Esophagus (tissue), 2 donors: ENCODE data around the gene SECISBP2L. TPM values are rescaled to one million over a fixed set of nuclear protein-coding genes. Genes with fewer than 3 reads are reported as not detected.

ENCODE experiments used
- H3K27ac ChIP-seq, 2 donors: one replicate each; pipeline ENCODE4 v1.5.1; 2013; ENCODE audit warnings: low read depth in 2 of 2, mild to moderate bottlenecking in 2 of 2, inconsistent platforms in 1 of 2, low read length in 1 of 2, moderate library complexity in 1 of 2
- H3K27me3 ChIP-seq, 2 donors: one replicate each; pipeline ENCODE4 v1.6.1; 2013; ENCODE audit warnings: low read length in 2 of 2, control low read depth in 1 of 2, mild to moderate bottlenecking in 1 of 2; ENCODE audit not compliant: insufficient read depth in 2 of 2, control insufficient read depth in 1 of 2
- H3K36me3 ChIP-seq, 2 donors: one replicate each; pipeline ENCODE4 v1.6.1; 2013; ENCODE audit warnings: low read length in 1 of 2; ENCODE audit not compliant: control insufficient read depth in 2 of 2, insufficient read depth in 2 of 2
- H3K4me1 ChIP-seq, 2 donors: one replicate each; pipeline ENCODE4 v1.6.1; 2013; ENCODE audit warnings: low read length in 1 of 2; ENCODE audit not compliant: control insufficient read depth in 2 of 2, insufficient read depth in 2 of 2
- H3K4me3 ChIP-seq, 2 donors: one replicate each; pipeline ENCODE4 v1.5.1; 2013; ENCODE audit warnings: low read length in 2 of 2, mild to moderate bottlenecking in 2 of 2, low read depth in 1 of 2, moderate library complexity in 1 of 2
- H3K9me3 ChIP-seq, 2 donors: one replicate each; pipeline ENCODE4 v1.6.1; 2013; ENCODE audit warnings: mild to moderate bottlenecking in 2 of 2, low read depth in 1 of 2, low read length in 1 of 2, moderate library complexity in 1 of 2; ENCODE audit not compliant: control insufficient read depth in 2 of 2, insufficient read depth in 1 of 2
- WGBS, 2 donors: extraction: QIAGEN DNeasy Blood & Tissue Kit; methylation state at CpG; one replicate each; pipeline ENCODE4 v1.1.7; 2013; 5-methylcytosine and 5-hydroxymethylcytosine counted together
- polyA plus RNA-seq, 2 donors: library from polyadenylated mRNA; stranded (reverse); fragments of 200-250 nt; gene quantifications; one replicate each; pipeline ENCODE4 v1.2.3, GENCODE V29; 2013
- donor health status: healthy with polysubstance abuse.
- donor health status: Bipolar disorder and iron deficiency.

The SECISBP2L gene
- polyA plus RNA-seq, 2 donors, result 7.3 to 9.1 TPM

DNA sequence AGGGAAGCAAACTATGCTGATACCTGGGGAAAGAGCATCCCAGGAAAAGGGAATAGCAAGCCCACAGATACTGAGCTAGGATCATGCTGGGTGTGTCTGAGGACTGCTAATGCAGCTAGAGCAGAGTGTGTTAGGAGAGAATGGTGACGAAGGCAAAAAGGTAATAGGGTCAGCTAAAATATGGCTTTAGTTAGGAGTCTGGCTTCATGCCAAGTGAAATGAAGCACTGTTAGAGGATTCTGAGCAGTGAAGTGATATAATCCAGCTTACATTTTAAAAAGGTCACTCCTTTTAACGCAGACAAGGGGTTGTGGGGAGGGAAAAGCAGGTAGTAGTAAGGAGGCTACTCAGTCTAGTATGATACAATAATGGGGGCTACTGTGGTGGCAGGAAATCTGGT is 30.4 kb downstream of the SECISBP2L start:
- Histone ChIP-seq H3K27ac (no peak overlapping the region), H3K4me3 (no peak overlapping the region), H3K9me3 (no peaks in the 10 kb centered on the region), H3K27me3 (no peaks in the 10 kb centered on the region), H3K4me1 (no peaks in the 10 kb centered on the region), H3K36me3 (peaks cover 0 to 5% of the 10 kb centered on the region in 2 donors)
- 85% methylated on average over 2 of the region's 2 CpGs for WGBS, 2 donors

DNA sequence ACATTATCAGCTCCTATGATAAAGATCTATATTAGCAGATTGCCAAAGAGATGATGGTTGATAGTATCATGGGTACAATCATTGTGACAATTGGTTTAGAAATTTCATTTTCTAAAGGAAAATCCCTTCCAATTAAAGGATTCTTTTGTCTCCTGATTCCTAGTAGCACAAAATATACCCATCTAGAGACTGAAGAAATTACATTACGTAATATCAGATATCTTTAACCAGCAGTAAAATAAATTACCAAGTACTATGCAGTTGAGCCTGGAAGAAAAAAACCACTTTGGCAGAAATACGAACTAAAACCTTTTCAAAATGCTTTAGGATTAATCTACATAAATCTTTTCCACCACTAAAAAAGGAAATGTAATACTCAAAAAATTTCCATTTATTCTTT is 46.9 kb downstream of the SECISBP2L start:
- H3K27ac ChIP-seq, result no peak overlapping the region
- H3K36me3 ChIP-seq, result peaks cover 5 to 6% of the 10 kb centered on the region in 2 donors
- no peaks in the 10 kb centered on the region for H3K27me3 ChIP-seq
- no peaks in the 10 kb centered on the region for H3K4me1 ChIP-seq
- H3K9me3 ChIP-seq, result no peaks in the 10 kb centered on the region
- WGBS, 2 donors, result 85 to 89% methylated on average over 2 of the region's 2 CpGs
- H3K4me3 ChIP-seq, result no peak overlapping the region

- H3K4me3 ChIP-seq, result no peak overlapping the region
- no peaks in the 10 kb centered on the region for H3K9me3 ChIP-seq
- no peaks in the 10 kb centered on the region for H3K27me3 ChIP-seq
- WGBS, 2 donors, result 95% methylated on average over 2 of the region's 2 CpGs
- no peaks in the 10 kb centered on the region for H3K4me1 ChIP-seq
- H3K27ac ChIP-seq, result no peak overlapping the region
- peaks cover 9 to 12% of the 10 kb centered on the region in 2 donors for H3K36me3 ChIP-seq
Measured at GRCh38 chr15:48996276-48996675, 50.0 kb downstream of the SECISBP2L start.

DNA sequence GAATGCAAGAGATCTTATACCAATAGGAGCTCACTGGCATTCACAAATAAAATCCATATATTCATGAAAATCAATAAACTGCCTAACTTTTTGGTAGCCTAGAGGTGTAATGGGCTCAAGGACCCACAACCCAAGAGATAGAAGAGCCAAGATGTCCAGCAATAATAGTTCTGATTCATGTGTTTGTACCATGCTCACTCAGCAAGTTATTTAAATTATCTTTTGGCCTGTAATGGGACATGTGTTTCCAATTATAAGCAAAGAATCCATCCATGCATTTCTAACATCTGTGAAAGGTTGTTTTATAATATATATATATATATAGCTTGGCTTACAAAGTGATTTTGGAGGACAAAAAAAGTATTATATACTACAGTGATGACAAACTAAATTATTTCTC is 52.9 kb downstream of the SECISBP2L start:
- H3K36me3 ChIP-seq, result peaks cover 7 to 9% of the 10 kb centered on the region in 2 donors
- H3K27ac ChIP-seq, result no peak overlapping the region
- H3K4me3 ChIP-seq, result no peak overlapping the region
- H3K4me1 ChIP-seq, result no peaks in the 10 kb centered on the region
- H3K9me3 ChIP-seq, result no peaks in the 10 kb centered on the region
- no peaks in the 10 kb centered on the region for H3K27me3 ChIP-seq

DNA sequence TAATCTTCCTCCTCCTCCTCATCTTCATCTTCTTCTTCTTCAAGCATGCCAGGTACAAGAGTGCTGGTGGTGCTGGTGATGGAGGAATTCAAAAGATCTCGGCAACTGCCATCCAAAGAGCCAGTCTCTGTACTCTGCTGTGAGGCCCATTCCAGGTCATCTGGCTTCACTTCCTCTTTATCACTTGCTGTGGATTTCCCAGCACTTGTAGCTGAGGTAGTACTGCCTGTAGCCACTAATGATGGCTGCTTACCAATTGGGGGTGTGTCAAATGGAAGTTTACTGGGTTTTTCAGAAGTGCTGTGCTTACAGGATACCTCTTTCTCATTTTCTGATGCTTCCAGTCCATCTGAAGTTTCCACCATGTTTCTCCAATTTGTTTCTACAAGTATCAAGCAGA is 53.7 kb downstream of the SECISBP2L start:
- H3K4me3 ChIP-seq, result no peak overlapping the region
- H3K27me3 ChIP-seq, result no peaks in the 10 kb centered on the region
- 98 to 100% methylated on average over 1 of the region's 1 CpG for WGBS, 2 donors
- no peaks in the 10 kb centered on the region for H3K4me1 ChIP-seq
- H3K36me3 ChIP-seq, result peaks cover 7 to 9% of the 10 kb centered on the region in 2 donors
- H3K9me3 ChIP-seq, result no peaks in the 10 kb centered on the region
- no peak overlapping the region for H3K27ac ChIP-seq

DNA sequence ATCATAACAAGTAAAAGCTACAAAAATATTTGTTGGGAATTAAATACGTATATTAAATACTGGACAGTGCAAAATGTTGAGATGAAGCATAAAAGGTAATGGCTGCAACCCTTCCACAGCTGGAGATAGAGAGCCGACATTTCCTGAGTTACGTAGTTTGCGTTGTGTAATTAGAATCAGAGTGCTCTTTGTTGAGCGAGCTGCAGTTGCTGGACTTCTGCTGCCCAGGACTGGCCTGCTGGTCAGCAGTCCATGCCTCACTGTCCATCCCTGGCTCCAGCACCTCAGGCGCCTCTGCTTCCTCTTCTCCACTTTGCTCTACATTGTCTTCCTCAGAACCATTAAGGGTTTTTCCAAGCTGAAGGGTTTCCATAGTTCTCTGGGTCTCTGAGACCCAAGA is 54.1 kb downstream of the SECISBP2L start:
- H3K27me3 ChIP-seq, result no peaks in the 10 kb centered on the region
- H3K27ac ChIP-seq, result no peak overlapping the region
- no peaks in the 10 kb centered on the region for H3K4me1 ChIP-seq
- peaks cover 7 to 9% of the 10 kb centered on the region in 2 donors for H3K36me3 ChIP-seq
- WGBS, 2 donors, result 95 to 98% methylated on average over 6 of the region's 6 CpGs
- no peak overlapping the region for H3K4me3 ChIP-seq
- H3K9me3 ChIP-seq, result no peaks in the 10 kb centered on the region

DNA sequence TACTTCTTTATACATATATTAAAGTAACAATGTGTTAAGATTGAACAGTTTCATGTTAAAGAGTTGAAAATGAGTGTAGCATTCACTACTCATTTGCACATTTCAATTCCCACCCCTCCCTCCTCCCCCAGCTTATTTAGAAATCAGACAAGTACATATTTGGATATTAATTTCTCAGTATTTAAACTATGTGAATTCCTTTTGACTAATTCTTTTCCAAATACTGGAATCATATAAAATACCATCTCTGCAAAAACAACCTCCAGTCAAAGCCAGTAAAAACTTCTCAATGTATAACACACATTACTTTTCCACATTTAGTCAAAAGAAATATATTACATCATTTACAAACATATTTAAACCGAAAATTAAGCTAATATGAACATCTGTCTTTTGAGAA is 57.1 kb downstream of the SECISBP2L start:
- 64 to 70% methylated on average over 1 of the region's 1 CpG for WGBS, 2 donors
- Histone ChIP-seq H3K27me3 (no peaks in the 10 kb centered on the region), H3K27ac (no peak overlapping the region), H3K4me3 (no peak overlapping the region), H3K36me3 (peaks cover 4 to 7% of the 10 kb centered on the region in 2 donors), H3K4me1 (no peaks in the 10 kb centered on the region), H3K9me3 (no peaks in the 10 kb centered on the region)

DNA sequence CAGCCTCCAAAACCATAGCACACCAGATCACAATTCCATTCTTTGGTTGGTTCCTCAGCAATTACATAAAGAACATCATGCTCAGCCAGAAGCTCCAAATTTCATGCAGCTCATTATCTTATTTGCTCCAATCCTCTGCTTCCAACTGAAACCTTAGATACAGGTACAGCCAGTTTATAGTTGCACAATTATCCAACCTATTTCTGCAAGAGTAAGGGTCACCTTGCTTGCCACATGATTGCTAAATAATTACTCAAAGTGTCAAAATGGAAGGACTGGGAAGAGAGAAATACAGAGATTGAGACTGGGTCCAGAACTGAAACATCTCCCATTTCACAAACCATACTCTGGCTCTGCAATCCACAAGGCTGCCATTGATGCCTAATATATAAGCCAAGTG is 59.1 kb downstream of the SECISBP2L start:
- Histone ChIP-seq H3K4me1 (no peaks in the 10 kb centered on the region), H3K4me3 (no peak overlapping the region), H3K27me3 (no peaks in the 10 kb centered on the region), H3K36me3 (peaks cover 0 to 1% of the 10 kb centered on the region in 2 donors), H3K27ac (no peak overlapping the region), H3K9me3 (no peaks in the 10 kb centered on the region)

GRCh38 chr15:48986240-48986639 is 60.0 kb downstream of the SECISBP2L start:
- Histone ChIP-seq H3K4me1 (no peaks in the 10 kb centered on the region), H3K27me3 (no peaks in the 10 kb centered on the region), H3K36me3 (no peaks in the 10 kb centered on the region), H3K4me3 (no peak overlapping the region), H3K27ac (no peak overlapping the region), H3K9me3 (no peaks in the 10 kb centered on the region)
- WGBS, 2 donors, result 75 to 78% methylated on average over 5 of the region's 5 CpGs

DNA sequence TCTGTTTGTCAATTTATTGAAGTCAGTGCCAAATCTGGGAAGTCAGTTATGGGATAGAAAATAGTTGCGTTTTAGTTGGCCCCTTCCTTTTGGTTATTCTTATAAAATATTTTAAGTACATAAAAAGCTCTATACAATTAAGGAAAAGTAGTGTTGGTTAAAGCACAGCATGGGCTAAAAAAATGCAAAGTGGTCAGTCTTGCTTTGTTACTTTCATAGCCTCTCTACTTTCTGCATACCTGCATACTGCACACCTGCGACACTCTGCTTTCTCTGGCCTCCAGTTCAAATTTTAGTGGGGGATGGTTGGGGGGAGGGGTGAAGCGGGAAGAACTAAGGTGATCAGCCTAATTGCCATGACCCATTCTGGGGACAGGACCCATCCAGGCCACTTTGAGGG is 60.7 kb downstream of the SECISBP2L start:
- H3K27me3 ChIP-seq, result no peaks in the 10 kb centered on the region
- H3K9me3 ChIP-seq, result no peaks in the 10 kb centered on the region
- 68 to 71% methylated on average over 3 of the region's 3 CpGs for WGBS, 2 donors
- no peak overlapping the region for H3K4me3 ChIP-seq
- no peaks in the 10 kb centered on the region for H3K36me3 ChIP-seq
- H3K4me1 ChIP-seq, result no peaks in the 10 kb centered on the region
- H3K27ac ChIP-seq, result no peak overlapping the region
